H9 (cell line): ENCODE data around the gene SNORC. TPM values are rescaled to one million over a fixed set of nuclear protein-coding genes. Genes with fewer than 3 reads are reported as not detected.

ENCODE experiments used
- DNase-seq: peaks from one replicate; pipeline ENCODE4 v3.0.0-alpha.2; 2017
- H2AFZ ChIP-seq: one replicate; pipeline ENCODE4 v1.6.1; 2013; ENCODE audit warnings: mild to moderate bottlenecking, low read length, control low read depth, moderate library complexity
- H2AK5ac ChIP-seq: 2 replicates; pipeline ENCODE4 v1.6.1; 2013; ENCODE audit warnings: low read length, control low read depth, mixed read lengths; ENCODE audit not compliant: insufficient read length
- H2BK120ac ChIP-seq: one replicate; pipeline ENCODE4 v1.6.1; 2013; ENCODE audit warnings: low read depth, mild to moderate bottlenecking, low read length, control low read depth, inconsistent platforms; ENCODE audit not compliant: poor library complexity, severe bottlenecking
- H2BK12ac ChIP-seq: 2 replicates; pipeline ENCODE4 v1.6.1; 2013; ENCODE audit warnings: low read length, control low read depth, mixed read lengths, low read depth; ENCODE audit not compliant: insufficient read length
- H2BK15ac ChIP-seq: 2 replicates; pipeline ENCODE4 v1.6.1; 2013; ENCODE audit warnings: low read depth, low read length, control low read depth
- H2BK20ac ChIP-seq: one replicate; pipeline ENCODE4 v1.6.1; 2013; ENCODE audit warnings: low read depth, mild to moderate bottlenecking, low read length, control low read depth, inconsistent platforms; ENCODE audit not compliant: poor library complexity, severe bottlenecking
- H2BK5ac ChIP-seq: 2 replicates; pipeline ENCODE4 v1.6.1; 2013; ENCODE audit warnings: low read length, control low read depth, mixed read lengths; ENCODE audit not compliant: insufficient read length
- H3K14ac ChIP-seq: 2 replicates; pipeline ENCODE4 v1.6.1; 2013; ENCODE audit warnings: low read length, control low read depth; ENCODE audit not compliant: insufficient read depth
- H3K18ac ChIP-seq: 2 replicates; pipeline ENCODE4 v1.6.1; 2013; ENCODE audit warnings: low read depth, mild to moderate bottlenecking, mixed read lengths, low read length, control low read depth; ENCODE audit not compliant: insufficient read length
- H3K23ac ChIP-seq: 2 replicates; pipeline ENCODE4 v1.6.1; 2013; ENCODE audit warnings: low read length, control low read depth, mixed read lengths, low read depth; ENCODE audit not compliant: insufficient read length
- H3K23me2 ChIP-seq: 2 replicates; pipeline ENCODE4 v1.6.1; 2013; ENCODE audit warnings: low read depth, mild to moderate bottlenecking, mixed read lengths, low read length, control low read depth; ENCODE audit not compliant: insufficient read length, poor library complexity, severe bottlenecking
- H3K27ac ChIP-seq: 2 replicates; pipeline ENCODE4 v1.5.1; 2013; ENCODE audit warnings: low read length, control low read depth, mixed read lengths, low read depth; ENCODE audit not compliant: insufficient read length
- H3K27me3 ChIP-seq: 2 replicates; pipeline ENCODE4 v1.6.1; 2013; ENCODE audit warnings: low read length, control low read depth, inconsistent platforms; ENCODE audit not compliant: insufficient read depth
- H3K4ac ChIP-seq: 2 replicates; pipeline ENCODE4 v1.6.1; 2013; ENCODE audit warnings: low read depth, mild to moderate bottlenecking, control low read depth, inconsistent platforms, low read length, moderate library complexity
- H3K4me1 ChIP-seq: 2 replicates; pipeline ENCODE4 v1.6.1; 2013; ENCODE audit warnings: low read length, control low read depth, inconsistent platforms; ENCODE audit not compliant: insufficient read depth
- H3K4me2 ChIP-seq: 2 replicates; pipeline ENCODE4 v1.6.1; 2013; ENCODE audit warnings: low read length, control low read depth, mixed read lengths; ENCODE audit not compliant: insufficient read length, insufficient read depth
- H3K56ac ChIP-seq: 2 replicates; pipeline ENCODE4 v1.6.1; 2013; ENCODE audit warnings: low read depth, mild to moderate bottlenecking, mixed read lengths, low read length, control low read depth; ENCODE audit not compliant: insufficient read length
- H3K79me1 ChIP-seq: 2 replicates; pipeline ENCODE4 v1.6.1; 2013; ENCODE audit warnings: low read depth, mild to moderate bottlenecking, moderate library complexity, low read length, control low read depth, inconsistent platforms; ENCODE audit not compliant: insufficient read depth, poor library complexity, severe bottlenecking
- H3K79me2 ChIP-seq: 2 replicates; pipeline ENCODE4 v1.6.1; 2013; ENCODE audit warnings: low read length, control low read depth, inconsistent platforms; ENCODE audit not compliant: insufficient read depth
- H3K9ac ChIP-seq: 2 replicates; pipeline ENCODE4 v1.6.1; 2013; ENCODE audit warnings: low read length, control low read depth, mixed read lengths; ENCODE audit not compliant: insufficient read length; ENCODE audit errors: extremely low read depth
- H3K9me3 ChIP-seq: one replicate; pipeline ENCODE4 v1.6.1; 2013; ENCODE audit warnings: low read depth, low read length, inconsistent platforms; ENCODE audit not compliant: control insufficient read depth
- H3T11ph ChIP-seq: one replicate; pipeline ENCODE4 v1.6.1; 2013; ENCODE audit warnings: mild to moderate bottlenecking, low read length, control low read depth, inconsistent platforms
- H4K20me1 ChIP-seq: one replicate; pipeline ENCODE4 v1.6.1; 2013; ENCODE audit not compliant: control insufficient read depth, insufficient read length, insufficient read depth
- H4K5ac ChIP-seq: 2 replicates; pipeline ENCODE4 v1.6.1; 2013; ENCODE audit warnings: low read depth, mild to moderate bottlenecking, mixed read lengths, low read length, control low read depth; ENCODE audit not compliant: insufficient read length
- H4K8ac ChIP-seq: replicated peaks from 2 replicates; pipeline ENCODE4 v1.6.1; 2013; ENCODE audit warnings: low read length, control low read depth, mixed read lengths, low read depth; ENCODE audit not compliant: insufficient read length
- H4K91ac ChIP-seq: 2 replicates; pipeline ENCODE4 v1.6.1; 2013; ENCODE audit warnings: low read depth, mild to moderate bottlenecking, moderate library complexity, mixed read lengths, low read length, control low read depth; ENCODE audit not compliant: insufficient read length
- H3K27ac Mint-ChIP-seq, 3 experiments: 2 replicates in 2 of 3; 3 replicates in 1 of 3; pipeline ENCODE4 v1.8.0; 2020 to 2021; ENCODE audit warnings: mixed read lengths in 3 of 3, mild to moderate bottlenecking in 1 of 3, moderate library complexity in 1 of 3
- H3K27me3 Mint-ChIP-seq: 2 replicates; pipeline ENCODE4 v1.8.0; 2021; ENCODE audit warnings: low read depth, mild to moderate bottlenecking, moderate library complexity, mixed read lengths
- H3K36me3 Mint-ChIP-seq, 3 experiments: 2 replicates in 2 of 3; 3 replicates in 1 of 3; pipeline ENCODE4 v1.8.0; 2020 to 2021; ENCODE audit warnings: low read depth in 3 of 3, mixed read lengths in 3 of 3; ENCODE audit not compliant: insufficient read depth in 1 of 3
- H3K4me1 Mint-ChIP-seq, 2 experiments: 2 replicates each; pipeline ENCODE4 v1.8.0; 2020; ENCODE audit warnings: mixed read lengths in 2 of 2
- H3K4me3 Mint-ChIP-seq, 2 experiments: 2 replicates in 1 of 2; 3 replicates in 1 of 2; pipeline ENCODE4 v1.8.0; 2020 to 2021; ENCODE audit warnings: mild to moderate bottlenecking in 2 of 2, mixed read lengths in 2 of 2, moderate library complexity in 1 of 2
- H3K9me3 Mint-ChIP-seq, 2 experiments: 2 replicates in 1 of 2; 3 replicates in 1 of 2; pipeline ENCODE4 v1.8.0; 2020; ENCODE audit warnings: mild to moderate bottlenecking in 2 of 2, mixed read lengths in 2 of 2, moderate library complexity in 1 of 2
- CTCF ChIP-seq: fragments of 200-600 bp; sonication (generic); conservative IDR thresholded peaks from 3 replicates; pipeline ENCODE4 v1.8.0; 2021; ENCODE audit warnings: antibody characterized with exemption, mild to moderate bottlenecking
- WGBS: extraction: QIAGEN DNeasy Blood & Tissue Kit; methylation state at CpG from one replicate; pipeline ENCODE4 v1.1.7; 2013; ENCODE audit warnings: missing lambda C conversion rate, low lambda C conversion rate, mixed read lengths; ENCODE audit not compliant: insufficient read length; ENCODE audit errors: extremely low coverage; 5-methylcytosine and 5-hydroxymethylcytosine counted together
- total RNA-seq: library from RNA; stranded (reverse); gene quantifications from 2 replicates; pipeline ENCODE4 v1.2.1, GENCODE V29; 2021

The SNORC gene
- total RNA-seq, 1 experiment from 2014 or later, result 1.1 TPM

GRCh38 chr2:232863996-232864395, 6.1 kb upstream of the SNORC start:
- no peak overlapping the region for H3K23ac ChIP-seq
- H4K5ac ChIP-seq, result no peak overlapping the region
- Mint-ChIP-seq H3K27me3 (0 out of 2 replicates have a peak, but pooled peaks cover under 1% of the 10 kb centered on the region), H3K4me1 (0 out of 4 replicates have a peak, but pooled peaks cover 0 to under 1% of the 10 kb centered on the region in 2 experiments), H3K9me3 (no peaks in the 10 kb centered on the region), H3K4me3 (no peak overlapping the region), H3K36me3 (peaks cover 6 to 7% (median 7%) of the 10 kb centered on the region in 3 experiments; a peak in 6 of 7 replicates), H3K27ac (no peak overlapping the region)
- no peaks in the 10 kb centered on the region for H3K9me3 ChIP-seq
- no peaks in the 10 kb centered on the region for H3K79me2 ChIP-seq
- H2BK120ac ChIP-seq, result no peak overlapping the region
- H3K9ac ChIP-seq, result no peak overlapping the region
- H3K23me2 ChIP-seq, result no peaks in the 10 kb centered on the region
- no peak overlapping the region for H3K4ac ChIP-seq
- no peaks in the 10 kb centered on the region for H4K20me1 ChIP-seq
- H2BK20ac ChIP-seq, result no peak overlapping the region
- H3K4me1 ChIP-seq, result no peaks in the 10 kb centered on the region
- H2AK5ac ChIP-seq, result no peak overlapping the region
- DNase-seq, result no peak
- no peak for TF ChIP-seq CTCF
- no peak overlapping the region for H4K8ac ChIP-seq
- H3K79me1 ChIP-seq, result no peaks in the 10 kb centered on the region
- no peak overlapping the region for H3K56ac ChIP-seq
- no peak overlapping the region for H3K4me2 ChIP-seq
- no peak overlapping the region for H2BK15ac ChIP-seq
- H3T11ph ChIP-seq, result no peak overlapping the region
- H3K27me3 ChIP-seq, result no peaks in the 10 kb centered on the region
- H2AFZ ChIP-seq, result no peak overlapping the region
- no peak overlapping the region for H4K91ac ChIP-seq
- WGBS, result no CpG with 5 or more reads among the region's 2 CpGs
- H2BK5ac ChIP-seq, result no peak overlapping the region
- no peak overlapping the region for H2BK12ac ChIP-seq
- no peak overlapping the region for H3K14ac ChIP-seq
- no peak overlapping the region for H3K27ac ChIP-seq
- H3K18ac ChIP-seq, result no peak overlapping the region
